BE2C (cell line): ENCODE data around the gene UNC5A.
"Not testable (repeated sequence)": the region's sequence is repeated elsewhere in the genome, so short reads cannot be mapped to it uniquely, and the experiment has no call there.

Source experiments
- DNase-seq: peaks from one replicate; pipeline ENCODE4 v3.0.0-alpha.2; 2020
- H3K27me3 ChIP-seq: fragments of 250-450 bp; sonication (Bioruptor Pico); 2 replicates; pipeline ENCODE4 v1.5.1; 2020; ENCODE audit warnings: mild to moderate bottlenecking
- H3K36me3 ChIP-seq: fragments of 250-450 bp; sonication (Bioruptor Pico); 2 replicates; pipeline ENCODE4 v1.5.1; 2020; ENCODE audit warnings: mild to moderate bottlenecking
- H3K4me1 ChIP-seq: fragments of 250-450 bp; sonication (Bioruptor Pico); 2 replicates; pipeline ENCODE4 v1.5.1; 2020
- H3K4me3 ChIP-seq: 2 replicates; pipeline ENCODE4 v1.5.1; 2011; ENCODE audit warnings: low read depth, low read length
- H3K9me3 ChIP-seq: fragments of 250-450 bp; sonication (Bioruptor Pico); 2 replicates; pipeline ENCODE4 v1.5.1; 2020
- TF ChIP-seq, protein P1 (sequence below): IDR thresholded peaks from 2 replicates; pipeline ENCODE4 v1.5.1; 2012; ENCODE audit warnings: mild to moderate bottlenecking, low read depth, low read length

UNC5A gene

DNA sequence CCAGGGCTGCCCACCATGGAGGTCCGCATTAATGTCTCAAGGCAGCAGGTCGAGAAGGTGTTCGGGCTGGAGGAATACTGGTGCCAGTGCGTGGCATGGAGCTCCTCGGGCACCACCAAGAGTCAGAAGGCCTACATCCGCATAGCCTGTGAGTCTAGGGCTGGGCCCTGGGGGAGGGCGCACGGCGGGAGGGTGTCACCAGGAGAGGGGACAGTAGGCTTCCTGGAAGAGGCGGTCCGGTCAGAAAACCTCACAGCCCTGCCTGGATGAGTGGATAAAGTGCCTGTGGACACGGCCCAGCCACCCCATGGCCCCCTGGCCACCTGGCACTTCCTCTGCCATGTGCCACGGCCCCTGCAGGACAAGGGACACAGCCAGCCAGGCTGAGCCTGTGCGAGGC is 57.8 kb downstream of the UNC5A start:
- Histone ChIP-seq H3K9me3 (no peaks in the 10 kb centered on the region), H3K36me3 (0 out of 2 replicates have a peak, but pooled peaks cover 3% of the 10 kb centered on the region), H3K4me3 (no peak overlapping the region), H3K4me1 (peaks cover 15% of the 10 kb centered on the region), H3K27me3 (no peaks in the 10 kb centered on the region)
- TF ChIP-seq, protein P1, sequence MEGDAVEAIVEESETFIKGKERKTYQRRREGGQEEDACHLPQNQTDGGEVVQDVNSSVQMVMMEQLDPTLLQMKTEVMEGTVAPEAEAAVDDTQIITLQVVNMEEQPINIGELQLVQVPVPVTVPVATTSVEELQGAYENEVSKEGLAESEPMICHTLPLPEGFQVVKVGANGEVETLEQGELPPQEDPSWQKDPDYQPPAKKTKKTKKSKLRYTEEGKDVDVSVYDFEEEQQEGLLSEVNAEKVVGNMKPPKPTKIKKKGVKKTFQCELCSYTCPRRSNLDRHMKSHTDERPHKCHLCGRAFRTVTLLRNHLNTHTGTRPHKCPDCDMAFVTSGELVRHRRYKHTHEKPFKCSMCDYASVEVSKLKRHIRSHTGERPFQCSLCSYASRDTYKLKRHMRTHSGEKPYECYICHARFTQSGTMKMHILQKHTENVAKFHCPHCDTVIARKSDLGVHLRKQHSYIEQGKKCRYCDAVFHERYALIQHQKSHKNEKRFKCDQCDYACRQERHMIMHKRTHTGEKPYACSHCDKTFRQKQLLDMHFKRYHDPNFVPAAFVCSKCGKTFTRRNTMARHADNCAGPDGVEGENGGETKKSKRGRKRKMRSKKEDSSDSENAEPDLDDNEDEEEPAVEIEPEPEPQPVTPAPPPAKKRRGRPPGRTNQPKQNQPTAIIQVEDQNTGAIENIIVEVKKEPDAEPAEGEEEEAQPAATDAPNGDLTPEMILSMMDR = no peak
- DNase-seq = no peak

DNA sequence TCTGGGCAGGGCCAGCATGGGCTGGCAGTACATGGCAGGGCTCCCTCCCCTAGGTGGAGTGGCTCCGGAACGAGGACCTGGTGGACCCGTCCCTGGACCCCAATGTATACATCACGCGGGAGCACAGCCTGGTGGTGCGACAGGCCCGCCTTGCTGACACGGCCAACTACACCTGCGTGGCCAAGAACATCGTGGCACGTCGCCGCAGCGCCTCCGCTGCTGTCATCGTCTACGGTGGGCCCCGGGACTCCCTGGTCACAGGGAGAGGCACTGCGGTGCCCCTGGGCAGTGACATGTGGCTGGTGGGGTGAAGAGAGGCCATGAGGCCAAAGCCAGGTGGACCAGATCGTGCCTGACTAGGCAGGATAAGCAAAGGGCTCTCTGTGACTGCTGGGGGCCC is 58.4 kb downstream of the UNC5A start:
- no peak for DNase-seq
- Histone ChIP-seq H3K9me3 (no peaks in the 10 kb centered on the region), H3K36me3 (0 out of 2 replicates have a peak, but pooled peaks cover 3% of the 10 kb centered on the region), H3K27me3 (no peaks in the 10 kb centered on the region), H3K4me3 (no peak overlapping the region), H3K4me1 (peaks cover 15% of the 10 kb centered on the region)
- TF ChIP-seq, protein P1 = no peak

DNA sequence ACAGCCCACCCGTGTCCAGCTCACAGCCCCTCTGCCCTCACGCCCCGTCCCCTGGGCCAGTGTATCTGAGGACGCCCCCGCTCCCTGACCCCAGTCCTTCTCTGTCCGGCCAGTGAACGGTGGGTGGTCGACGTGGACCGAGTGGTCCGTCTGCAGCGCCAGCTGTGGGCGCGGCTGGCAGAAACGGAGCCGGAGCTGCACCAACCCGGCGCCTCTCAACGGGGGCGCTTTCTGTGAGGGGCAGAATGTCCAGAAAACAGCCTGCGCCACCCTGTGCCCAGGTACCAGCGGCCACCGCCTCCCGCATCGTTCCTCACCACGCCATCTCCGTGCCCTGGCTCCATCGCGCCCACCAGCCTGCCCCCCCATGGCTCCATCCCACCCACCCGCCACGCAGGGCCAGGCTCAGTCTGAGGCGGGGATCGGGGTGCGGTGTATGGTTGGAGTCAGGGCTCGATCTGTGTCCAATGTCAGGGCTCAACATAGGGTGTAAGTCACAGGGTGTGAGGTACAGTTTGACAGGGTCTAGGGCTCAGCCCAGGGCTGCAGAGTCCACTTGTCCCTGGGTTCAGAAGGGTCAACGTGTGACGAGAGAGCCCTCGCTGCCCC is 59.2 kb downstream of the UNC5A start:
- peaks cover 15% of the 10 kb centered on the region for H3K4me1 ChIP-seq
- H3K36me3 ChIP-seq = 0 out of 2 replicates have a peak, but pooled peaks cover 3% of the 10 kb centered on the region
- no peak for DNase-seq
- H3K9me3 ChIP-seq = no peaks in the 10 kb centered on the region
- TF ChIP-seq, protein P1 = no peak
- no peak overlapping the region for H3K4me3 ChIP-seq
- H3K27me3 ChIP-seq = no peaks in the 10 kb centered on the region

DNA sequence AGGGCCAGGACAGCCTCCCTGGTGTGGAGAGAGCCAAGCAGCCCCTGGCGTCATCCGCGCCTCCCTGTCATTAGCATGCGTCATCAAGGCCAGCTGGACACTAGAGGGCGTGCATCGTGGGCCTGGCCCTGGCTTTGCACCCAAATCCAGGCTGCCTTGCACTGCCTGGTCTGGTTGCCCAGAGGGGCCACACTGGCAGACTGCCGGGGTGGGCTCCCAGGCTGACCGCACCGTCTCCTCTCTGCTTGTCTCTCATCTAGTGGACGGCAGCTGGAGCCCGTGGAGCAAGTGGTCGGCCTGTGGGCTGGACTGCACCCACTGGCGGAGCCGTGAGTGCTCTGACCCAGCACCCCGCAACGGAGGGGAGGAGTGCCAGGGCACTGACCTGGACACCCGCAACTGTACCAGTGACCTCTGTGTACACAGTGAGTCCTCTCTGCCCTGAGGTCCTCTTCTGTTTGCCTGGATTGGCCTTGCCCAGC is 59.8 kb downstream of the UNC5A start:
- no peaks in the 10 kb centered on the region for H3K9me3 ChIP-seq
- TF ChIP-seq, protein P1 = peak; percentile 61
- H3K27me3 ChIP-seq = no peaks in the 10 kb centered on the region
- 0 out of 2 replicates have a peak, but pooled peaks cover 3% of the 10 kb centered on the region for H3K36me3 ChIP-seq
- H3K4me1 ChIP-seq = peaks cover 18% of the 10 kb centered on the region
- peak; percentile 71 for DNase-seq
- no peak overlapping the region for H3K4me3 ChIP-seq

DNA sequence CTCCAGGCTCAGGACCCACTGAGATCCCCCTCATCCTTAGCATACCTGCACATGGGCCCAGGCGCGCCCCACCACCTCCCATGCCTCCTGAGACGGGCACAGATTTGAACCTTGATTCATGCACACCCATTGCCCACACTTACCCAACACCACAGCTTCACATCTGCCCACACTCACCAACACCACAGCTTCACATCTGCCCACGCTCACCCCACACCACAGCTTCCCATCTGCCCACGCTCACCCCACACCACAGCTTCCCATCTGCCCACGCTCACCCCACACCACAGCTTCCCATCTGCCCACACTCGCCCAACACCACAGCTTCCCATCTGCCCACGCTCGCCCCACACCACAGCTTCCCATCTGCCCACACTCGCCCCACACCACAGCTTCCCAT is 60.3 kb downstream of the UNC5A start:
- H3K27me3 ChIP-seq, H3K9me3 ChIP-seq, H3K36me3 ChIP-seq, DNase-seq, H3K4me3 ChIP-seq: not testable (repeated sequence)
- peaks cover 20% of the 10 kb centered on the region for H3K4me1 ChIP-seq

DNA sequence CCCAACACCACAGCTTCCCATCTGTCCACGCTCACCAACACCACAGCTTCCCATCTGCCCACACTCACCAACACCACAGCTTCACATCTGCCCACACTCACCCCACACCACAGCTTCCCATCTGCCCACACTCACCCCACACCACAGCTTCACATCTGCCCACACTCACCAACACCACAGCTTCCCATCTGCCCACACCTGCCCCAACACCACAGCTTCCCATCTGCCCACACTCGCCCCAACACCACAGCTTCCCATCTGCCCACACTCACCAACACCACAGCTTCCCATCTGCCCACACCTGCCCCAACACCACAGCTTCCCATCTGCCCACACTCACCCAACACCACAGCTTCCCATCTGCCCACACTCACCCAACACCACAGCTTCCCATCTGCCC is 62.2 kb downstream of the UNC5A start:
- not testable (repeated sequence) for H3K27me3 ChIP-seq, H3K4me3 ChIP-seq, DNase-seq, H3K36me3 ChIP-seq, H3K9me3 ChIP-seq
- H3K4me1 ChIP-seq = peaks cover 13% of the 10 kb centered on the region

DNA sequence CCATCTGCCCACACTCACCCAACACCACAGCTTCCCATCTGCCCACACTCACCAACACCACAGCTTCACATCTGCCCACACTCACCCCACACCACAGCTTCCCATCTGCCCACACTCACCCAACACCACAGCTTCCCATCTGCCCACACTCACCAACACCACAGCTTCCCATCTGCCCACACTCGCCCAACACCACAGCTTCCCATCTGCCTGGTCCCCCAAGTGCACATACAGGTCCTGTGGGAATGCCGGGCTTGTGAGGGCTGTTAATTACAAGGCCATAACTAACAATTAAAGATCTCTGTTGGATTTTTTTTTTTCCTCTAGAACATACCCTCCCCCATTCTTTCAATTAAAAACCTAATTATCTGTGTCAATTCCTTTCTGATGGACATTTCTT is 62.7 kb downstream of the UNC5A start:
- H3K27me3 ChIP-seq, H3K9me3 ChIP-seq: not testable (repeated sequence)
- peaks cover 12% of the 10 kb centered on the region for H3K4me1 ChIP-seq

More for the DNA sequence above, 62.7 kb downstream of the UNC5A start:
- H3K4me3 ChIP-seq, DNase-seq, H3K36me3 ChIP-seq: not testable (repeated sequence)
